DND-41 (cell line): Measurements from ENCODE around the gene SLC2A4RG.

ENCODE experiments used
- ATAC-seq: fragments of 200-7000 bp; cut with Tn5 transposase; 3 replicates; pipeline ENCODE4 v1.9.1; 2021; ENCODE audit warnings: low read depth; ENCODE audit not compliant: insufficient read depth
- DNase-seq: peaks from one replicate; pipeline ENCODE4 v3.0.0-alpha.2; 2020
- H2AFZ ChIP-seq: 2 replicates; pipeline ENCODE4 v1.6.0; 2012; ENCODE audit warnings: low read depth, low read length
- H3K27ac ChIP-seq: 2 replicates; pipeline ENCODE4 v1.5.1; 2012; ENCODE audit warnings: low read length, inconsistent platforms
- H3K27me3 ChIP-seq: fragments of 200-600 bp; sonication (generic); 2 replicates; pipeline ENCODE4 v1.6.0; 2012; ENCODE audit warnings: low read length, mild to moderate bottlenecking, inconsistent platforms; ENCODE audit not compliant: insufficient read depth, poor library complexity
- H3K36me3 ChIP-seq: 2 replicates; pipeline ENCODE4 v1.5.1; 2012; ENCODE audit warnings: low read length, inconsistent platforms; ENCODE audit not compliant: insufficient read depth
- H3K4me1 ChIP-seq: 2 replicates; pipeline ENCODE4 v1.5.1; 2012; ENCODE audit warnings: mild to moderate bottlenecking, low read length; ENCODE audit not compliant: insufficient read depth
- H3K4me2 ChIP-seq: 2 replicates; pipeline ENCODE4 v1.6.0; 2012; ENCODE audit warnings: mild to moderate bottlenecking, moderate library complexity, low read length, inconsistent platforms; ENCODE audit not compliant: insufficient read depth
- H3K4me3 ChIP-seq, 2 experiments: fragments of 200-600 bp in 1 of 2; shearing (Covaris generic) in 1 of 2; 2 replicates each; pipeline ENCODE4 v1.5.1; 2012 to 2016; ENCODE audit warnings: inconsistent platforms in 2 of 2, low read length in 2 of 2, mild to moderate bottlenecking in 2 of 2, low read depth in 1 of 2, moderate library complexity in 1 of 2
- H3K79me2 ChIP-seq: 2 replicates; pipeline ENCODE4 v1.6.0; 2012; ENCODE audit warnings: low read length, inconsistent platforms; ENCODE audit not compliant: insufficient read depth
- H3K9ac ChIP-seq: 2 replicates; pipeline ENCODE4 v1.6.0; 2012; ENCODE audit warnings: low read depth, mild to moderate bottlenecking, inconsistent platforms, low read length, moderate library complexity
- H3K9me3 ChIP-seq: 2 replicates; pipeline ENCODE4 v1.5.1; 2012; ENCODE audit warnings: low read length, moderate library complexity, mild to moderate bottlenecking, inconsistent platforms; ENCODE audit not compliant: insufficient read depth, severe bottlenecking
- H4K20me1 ChIP-seq: 2 replicates; pipeline ENCODE4 v1.6.0; 2012; ENCODE audit warnings: low read length; ENCODE audit not compliant: insufficient read depth
- CTCF ChIP-seq: IDR thresholded peaks from 2 replicates; pipeline ENCODE4 v1.5.1; 2012; ENCODE audit warnings: borderline replicate concordance, low read length, moderate library complexity, mild to moderate bottlenecking; ENCODE audit not compliant: poor library complexity, severe bottlenecking; ENCODE audit errors: extremely low read depth
- EZH2 ChIP-seq: IDR thresholded peaks from 3 replicates; pipeline ENCODE4 v1.6.1; 2012; ENCODE audit warnings: borderline replicate concordance, low read depth, mild to moderate bottlenecking, moderate library complexity, low read length, inconsistent platforms; ENCODE audit not compliant: severe bottlenecking

SLC2A4RG gene

GRCh38 chr20:63782521-63782971 is 43.0 kb downstream of the SLC2A4RG start:
- DNase-seq (no peak), ATAC-seq (no peak)
- no peaks in the 10 kb centered on the region for H3K36me3 ChIP-seq
- no peaks in the 10 kb centered on the region for H3K9me3 ChIP-seq
- TF ChIP-seq CTCF (no peak), EZH2 (no peak)
- H3K27me3 ChIP-seq: no peaks in the 10 kb centered on the region
- no peak overlapping the region for H2AFZ ChIP-seq
- no peak overlapping the region for H3K4me2 ChIP-seq
- no peak overlapping the region for H3K27ac ChIP-seq
- 0 out of 2 replicates have a peak, but pooled peaks cover 4% of the 10 kb centered on the region for H3K4me1 ChIP-seq
- no peaks in the 10 kb centered on the region; the same call in 1 of the 2 replicates for H4K20me1 ChIP-seq
- H3K9ac ChIP-seq: no peak overlapping the region
- no peak overlapping the region for H3K4me3 ChIP-seq
- H3K79me2 ChIP-seq: no peaks in the 10 kb centered on the region

- no peak for TF ChIP-seq CTCF
- TF ChIP-seq EZH2: no peak
- no peaks in the 10 kb centered on the region for H3K27me3 ChIP-seq
- no peak for ATAC-seq
Observed at GRCh38 chr20:63783970-63784369, 44.4 kb downstream of the SLC2A4RG start.

GRCh38 chr20:63785691-63786131 is 46.1 kb downstream of the SLC2A4RG start:
- Histone ChIP-seq H3K9ac (no peak overlapping the region), H2AFZ (peak overlapping the region; percentile 1; the same call in 1 of the 2 replicates), H3K27ac (no peak overlapping the region), H3K27me3 (no peaks in the 10 kb centered on the region), H3K79me2 (no peaks in the 10 kb centered on the region), H3K4me2 (no peak overlapping the region), H3K36me3 (no peaks in the 10 kb centered on the region), H3K4me1 (0 out of 2 replicates have a peak, but pooled peaks cover 4% of the 10 kb centered on the region), H3K9me3 (no peaks in the 10 kb centered on the region), H3K4me3 (no peak overlapping the region), H4K20me1 (no peaks in the 10 kb centered on the region; the same call in 1 of the 2 replicates)
- DNase-seq: no peak
- ATAC-seq: no peak; the same call in 2 of the 3 replicates
- TF ChIP-seq CTCF (no peak), EZH2 (no peak)

More at GRCh38 chr20:63783970-63784369, 44.4 kb downstream of the SLC2A4RG start:
- Histone ChIP-seq H3K9me3 (no peaks in the 10 kb centered on the region), H3K9ac (no peak overlapping the region), H4K20me1 (no peaks in the 10 kb centered on the region; the same call in 1 of the 2 replicates), H3K4me1 (0 out of 2 replicates have a peak, but pooled peaks cover 4% of the 10 kb centered on the region), H2AFZ (no peak overlapping the region), H3K36me3 (no peaks in the 10 kb centered on the region), H3K4me2 (no peak overlapping the region), H3K79me2 (no peaks in the 10 kb centered on the region), H3K27ac (no peak overlapping the region), H3K4me3 (no peak overlapping the region)
- no peak for DNase-seq

GRCh38 chr20:63787302-63787701 is 47.7 kb downstream of the SLC2A4RG start:
- Histone ChIP-seq H3K4me3 (no peak overlapping the region), H2AFZ (no peak overlapping the region), H3K9ac (no peak overlapping the region), H3K27me3 (no peaks in the 10 kb centered on the region), H4K20me1 (no peaks in the 10 kb centered on the region; the same call in 1 of the 2 replicates), H3K27ac (no peak overlapping the region), H3K4me1 (0 out of 2 replicates have a peak, but pooled peaks cover 4% of the 10 kb centered on the region), H3K79me2 (no peaks in the 10 kb centered on the region), H3K36me3 (no peaks in the 10 kb centered on the region), H3K4me2 (no peak overlapping the region), H3K9me3 (no peaks in the 10 kb centered on the region)
- DNase-seq (no peak), ATAC-seq (no peak)
- no peak for TF ChIP-seq CTCF
